OCI-LY1 (cell line): ENCODE data around the gene FGGY.

Experiments
- H2AFZ ChIP-seq: fragments of 200-600 bp; sonication (generic), shearing (Covaris generic); 2 replicates; pipeline ENCODE4 v1.6.0; 2014; ENCODE audit warnings: antibody characterized with exemption, mild to moderate bottlenecking, low read length
- H3F3A ChIP-seq: fragments of 200-600 bp; sonication (generic), shearing (Covaris generic); 2 replicates; pipeline ENCODE4 v1.6.0; 2014; ENCODE audit warnings: mild to moderate bottlenecking, antibody characterized with exemption, low read length, moderate library complexity; ENCODE audit not compliant: insufficient read depth
- H3K27ac ChIP-seq: fragments of 200-600 bp; sonication (generic); 2 replicates; pipeline ENCODE4 v1.5.1; 2014; ENCODE audit warnings: low read length, mixed run types, mild to moderate bottlenecking, low read depth; ENCODE audit not compliant: poor library complexity, severe bottlenecking
- H3K27me3 ChIP-seq: fragments of 200-600 bp; sonication (generic); 2 replicates; pipeline ENCODE4 v1.6.0; 2014; ENCODE audit warnings: antibody characterized with exemption, mild to moderate bottlenecking, low read length, moderate library complexity; ENCODE audit not compliant: insufficient read depth
- H3K36me3 ChIP-seq: fragments of 200-600 bp; sonication (generic); 2 replicates; pipeline ENCODE4 v1.6.1; 2014; ENCODE audit warnings: mild to moderate bottlenecking, antibody characterized with exemption, low read length, moderate library complexity, mixed read lengths; ENCODE audit not compliant: insufficient read depth
- H3K4me1 ChIP-seq: fragments of 200-600 bp; sonication (generic); 2 replicates; pipeline ENCODE4 v1.5.1; 2014; ENCODE audit warnings: mild to moderate bottlenecking, low read length, moderate library complexity; ENCODE audit not compliant: insufficient read depth, severe bottlenecking
- H3K4me2 ChIP-seq: fragments of 200-600 bp; sonication (generic), shearing (Covaris generic); 2 replicates; pipeline ENCODE4 v1.6.1; 2014; ENCODE audit warnings: low read length
- H3K4me3 ChIP-seq: fragments of 200-600 bp; sonication (generic); 2 replicates; pipeline ENCODE4 v1.5.1; 2014; ENCODE audit warnings: low read length, low read depth, mild to moderate bottlenecking, mixed read lengths; ENCODE audit not compliant: poor library complexity, severe bottlenecking
- H3K79me2 ChIP-seq: fragments of 200-600 bp; shearing (Covaris generic); 2 replicates; pipeline ENCODE4 v1.6.1; 2016; ENCODE audit warnings: mixed run types, low read length, mixed read lengths; ENCODE audit not compliant: insufficient read depth
- H3K9ac ChIP-seq: fragments of 200-600 bp; sonication (generic), shearing (Covaris generic); 2 replicates; pipeline ENCODE4 v1.6.1; 2014; ENCODE audit warnings: mild to moderate bottlenecking, low read length, mixed read lengths
- H3K9me2 ChIP-seq: fragments of 200-600 bp; sonication (generic), shearing (Covaris generic); 2 replicates; pipeline ENCODE4 v1.6.1; 2014; ENCODE audit warnings: low read depth, mild to moderate bottlenecking, low read length, mixed read lengths
- H3K9me3 ChIP-seq: fragments of 200-600 bp; shearing (Covaris generic); 2 replicates; pipeline ENCODE4 v1.6.1; 2014; ENCODE audit warnings: low read length, mixed read lengths
- H4K20me1 ChIP-seq: fragments of 200-600 bp; sonication (generic), shearing (Covaris generic); 2 replicates; pipeline ENCODE4 v1.6.0; 2016; ENCODE audit warnings: mild to moderate bottlenecking, low read length; ENCODE audit not compliant: insufficient read depth
- CTCF ChIP-seq: fragments of 200-600 bp; sonication (generic), shearing (Covaris generic); IDR thresholded peaks from 2 replicates; pipeline ENCODE4 v1.5.1; 2017; ENCODE audit warnings: mild to moderate bottlenecking, antibody characterized with exemption, low read length, moderate library complexity, mixed read lengths
- EZH2 ChIP-seq: fragments of 200-600 bp; sonication (generic), shearing (Covaris generic); IDR thresholded peaks from 2 replicates; pipeline ENCODE4 v1.8.0; 2017; ENCODE audit warnings: borderline replicate concordance, mixed run types, mild to moderate bottlenecking, antibody characterized with exemption, low read length, moderate library complexity, mixed read lengths

The FGGY gene

GRCh38 chr1:59310549-59311250 lies 13.8 kb downstream of the FGGY start:
- H3K9me3 ChIP-seq: no peaks in the 10 kb centered on the region
- no peaks in the 10 kb centered on the region for H3F3A ChIP-seq
- no peaks in the 10 kb centered on the region for H3K79me2 ChIP-seq
- H4K20me1 ChIP-seq: no peaks in the 10 kb centered on the region
- TF ChIP-seq CTCF (no peak), EZH2 (no peak)
- H3K36me3 ChIP-seq: no peaks in the 10 kb centered on the region
- no peaks in the 10 kb centered on the region for H3K9me2 ChIP-seq
- no peak overlapping the region for H2AFZ ChIP-seq
- no peaks in the 10 kb centered on the region for H3K4me1 ChIP-seq
- no peak overlapping the region for H3K9ac ChIP-seq
- H3K4me2 ChIP-seq: no peak overlapping the region
- H3K27me3 ChIP-seq: no peaks in the 10 kb centered on the region
- no peak overlapping the region for H3K27ac ChIP-seq
- no peak overlapping the region for H3K4me3 ChIP-seq

- no peak for TF ChIP-seq CTCF
- no peak for TF ChIP-seq EZH2
- Histone ChIP-seq H3K9me2 (no peaks in the 10 kb centered on the region), H3K27ac (no peak overlapping the region), H3K4me2 (no peak overlapping the region), H3K36me3 (no peaks in the 10 kb centered on the region), H3K27me3 (no peaks in the 10 kb centered on the region), H3K4me3 (no peak overlapping the region), H3K4me1 (no peaks in the 10 kb centered on the region), H4K20me1 (no peaks in the 10 kb centered on the region), H3F3A (no peaks in the 10 kb centered on the region), H3K9ac (no peak overlapping the region), H3K79me2 (no peaks in the 10 kb centered on the region), H2AFZ (no peak overlapping the region), H3K9me3 (no peaks in the 10 kb centered on the region)
Measured at GRCh38 chr1:59314776-59315528, 18.1 kb downstream of the FGGY start.

- TF ChIP-seq EZH2 (no peak), CTCF (no peak)
- no peak overlapping the region for H3K4me2 ChIP-seq
Measured at GRCh38 chr1:59315529-59316463, 18.9 kb downstream of the FGGY start.

More at GRCh38 chr1:59315529-59316463, 18.9 kb downstream of the FGGY start:
- H3K9ac ChIP-seq: no peak overlapping the region
- H3K27me3 ChIP-seq: no peaks in the 10 kb centered on the region
- no peaks in the 10 kb centered on the region for H3K9me2 ChIP-seq
- H3K79me2 ChIP-seq: no peaks in the 10 kb centered on the region
- no peak overlapping the region for H3K4me3 ChIP-seq
- no peaks in the 10 kb centered on the region for H3K36me3 ChIP-seq
- H4K20me1 ChIP-seq: no peaks in the 10 kb centered on the region
- no peaks in the 10 kb centered on the region for H3F3A ChIP-seq
- H2AFZ ChIP-seq: no peak overlapping the region
- H3K27ac ChIP-seq: no peak overlapping the region
- no peaks in the 10 kb centered on the region for H3K4me1 ChIP-seq
- H3K9me3 ChIP-seq: no peaks in the 10 kb centered on the region
